PFSK-1 (cell line): ENCODE measurements around the gene ZNF384.

ENCODE experiments used
- POLR2AphosphoS5 ChIP-seq: IDR thresholded peaks from 2 replicates; pipeline ENCODE4 v1.6.1; 2012; ENCODE audit warnings: low read depth, mild to moderate bottlenecking, control low read depth, low read length, moderate library complexity
- TF ChIP-seq, protein P1 (sequence below), 2 experiments: IDR thresholded peaks; 2 replicates each; pipeline versions ENCODE4 v1.6.1 to v1.8.0; 2011 to 2012; ENCODE audit warnings: low read depth in 2 of 2, low read length in 2 of 2, control low read depth in 1 of 2, inconsistent platforms in 1 of 2, mild to moderate bottlenecking in 1 of 2, moderate library complexity in 1 of 2; ENCODE audit not compliant: insufficient read depth in 1 of 2

DNA sequence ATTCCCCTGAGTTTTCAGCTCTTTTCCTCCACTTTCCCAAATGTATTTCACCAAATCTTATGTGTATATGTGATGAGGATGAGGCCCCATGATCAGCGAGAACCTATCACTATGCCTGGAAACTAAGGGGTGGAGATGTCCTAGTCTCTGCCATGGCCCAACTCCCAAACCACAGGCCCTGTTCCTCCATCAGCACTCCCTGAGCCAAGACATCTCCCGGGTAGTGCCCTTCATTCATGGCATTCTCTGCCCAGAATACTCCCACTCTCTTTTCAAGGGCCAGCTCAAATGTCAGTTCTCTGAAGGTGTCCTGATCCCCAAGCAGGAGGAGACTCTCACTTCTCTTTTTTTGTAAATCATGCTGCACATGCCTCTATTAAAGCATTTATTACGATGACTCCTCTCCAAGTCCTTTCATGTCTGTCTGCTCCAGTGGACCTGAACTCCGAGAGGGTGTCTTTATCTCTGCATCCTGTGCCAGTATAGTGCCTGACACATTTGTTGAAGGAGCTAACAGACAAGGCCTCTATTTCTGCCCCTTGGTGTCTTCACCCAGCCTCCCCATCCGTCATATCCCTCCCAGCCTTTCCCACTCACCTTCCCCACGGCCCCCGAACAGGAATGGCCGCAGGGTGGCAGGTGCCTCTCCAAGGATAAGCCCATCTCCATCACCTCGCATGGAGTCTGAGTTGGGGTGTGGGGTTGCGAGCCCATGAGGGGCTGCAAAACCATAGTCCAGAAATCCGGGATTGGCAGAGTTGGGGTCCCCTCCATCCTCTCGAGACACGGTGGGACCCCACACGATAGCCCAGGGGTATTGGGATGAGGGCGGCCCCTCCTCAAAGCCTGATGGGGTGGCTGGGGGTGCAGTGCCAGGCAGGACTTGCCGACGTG, 7.8 kb upstream of the ZNF384 start:
- no peak for TF ChIP-seq POLR2AphosphoS5
- TF ChIP-seq, protein P1, sequence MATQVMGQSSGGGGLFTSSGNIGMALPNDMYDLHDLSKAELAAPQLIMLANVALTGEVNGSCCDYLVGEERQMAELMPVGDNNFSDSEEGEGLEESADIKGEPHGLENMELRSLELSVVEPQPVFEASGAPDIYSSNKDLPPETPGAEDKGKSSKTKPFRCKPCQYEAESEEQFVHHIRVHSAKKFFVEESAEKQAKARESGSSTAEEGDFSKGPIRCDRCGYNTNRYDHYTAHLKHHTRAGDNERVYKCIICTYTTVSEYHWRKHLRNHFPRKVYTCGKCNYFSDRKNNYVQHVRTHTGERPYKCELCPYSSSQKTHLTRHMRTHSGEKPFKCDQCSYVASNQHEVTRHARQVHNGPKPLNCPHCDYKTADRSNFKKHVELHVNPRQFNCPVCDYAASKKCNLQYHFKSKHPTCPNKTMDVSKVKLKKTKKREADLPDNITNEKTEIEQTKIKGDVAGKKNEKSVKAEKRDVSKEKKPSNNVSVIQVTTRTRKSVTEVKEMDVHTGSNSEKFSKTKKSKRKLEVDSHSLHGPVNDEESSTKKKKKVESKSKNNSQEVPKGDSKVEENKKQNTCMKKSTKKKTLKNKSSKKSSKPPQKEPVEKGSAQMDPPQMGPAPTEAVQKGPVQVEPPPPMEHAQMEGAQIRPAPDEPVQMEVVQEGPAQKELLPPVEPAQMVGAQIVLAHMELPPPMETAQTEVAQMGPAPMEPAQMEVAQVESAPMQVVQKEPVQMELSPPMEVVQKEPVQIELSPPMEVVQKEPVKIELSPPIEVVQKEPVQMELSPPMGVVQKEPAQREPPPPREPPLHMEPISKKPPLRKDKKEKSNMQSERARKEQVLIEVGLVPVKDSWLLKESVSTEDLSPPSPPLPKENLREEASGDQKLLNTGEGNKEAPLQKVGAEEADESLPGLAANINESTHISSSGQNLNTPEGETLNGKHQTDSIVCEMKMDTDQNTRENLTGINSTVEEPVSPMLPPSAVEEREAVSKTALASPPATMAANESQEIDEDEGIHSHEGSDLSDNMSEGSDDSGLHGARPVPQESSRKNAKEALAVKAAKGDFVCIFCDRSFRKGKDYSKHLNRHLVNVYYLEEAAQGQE (IDR thresholded peaks at IDR 0.05; ENCODE audit: insufficient read depth in 1 of 2, low read depth in 2 of 2, low read length in 2 of 2), result no peak
